ENCODE data around the gene GPR17. TPM values are rescaled to one million over a fixed set of nuclear protein-coding genes. Genes with fewer than 3 reads are reported as not detected.

The GPR17 gene
- total and polyA plus RNA-seq, 2 experiments from 2014 or later: 0.09 TPM; not detected in 1

DNA sequence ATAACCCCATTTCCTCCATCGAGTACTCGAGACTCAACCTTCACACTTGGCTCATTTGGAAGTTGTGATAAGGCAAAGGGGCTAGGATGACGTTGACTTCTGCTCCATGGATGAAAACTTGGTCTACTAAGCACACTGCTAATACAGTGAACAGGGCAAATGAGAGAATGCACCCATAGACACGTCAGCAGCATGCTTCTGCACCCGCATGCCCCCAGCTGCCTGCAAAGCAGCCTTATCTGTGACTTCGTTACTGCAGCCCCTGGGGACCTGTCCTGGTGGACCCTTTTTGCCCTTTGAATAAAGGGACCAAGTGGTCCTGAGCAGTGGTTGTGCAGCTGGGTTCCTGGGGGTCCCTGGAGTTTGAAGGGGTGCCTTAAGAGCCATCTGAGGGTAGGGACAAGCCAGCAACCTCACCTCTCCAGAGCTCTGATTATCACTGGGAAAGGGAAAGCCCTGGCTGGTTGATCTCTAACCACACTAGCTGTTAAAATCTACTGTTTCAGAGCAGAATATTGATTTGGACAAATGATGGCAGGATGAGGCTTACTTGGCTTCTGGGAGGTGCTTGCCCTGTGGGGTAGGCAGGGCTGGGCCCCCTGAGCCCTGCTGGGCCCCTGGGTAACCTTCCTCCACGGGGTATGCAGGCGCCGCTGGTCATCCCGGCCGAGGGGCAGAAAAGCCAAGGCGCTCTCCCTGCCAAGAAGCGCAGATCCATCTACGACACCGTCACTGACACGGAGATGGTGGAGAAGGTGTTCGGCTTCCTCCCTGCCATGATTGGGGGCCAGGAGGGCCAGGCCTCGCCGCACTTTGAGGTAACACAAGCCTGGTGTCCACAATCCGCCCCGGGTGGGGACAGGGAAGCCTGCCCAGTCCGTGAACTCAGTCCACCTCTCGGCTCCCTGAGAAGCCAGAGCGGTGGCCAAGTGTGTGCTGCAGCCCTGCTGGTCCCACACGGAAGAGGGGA lies 37.6 kb upstream of the GPR17 start:
- no peak overlapping the region for H3K4me3 ChIP-seq
- no peaks in the 10 kb centered on the region for H3K9me3 ChIP-seq (ENCODE audit: low read depth)
- H3K27me3 ChIP-seq: no peaks in the 10 kb centered on the region
- TF ChIP-seq CTCF (IDR thresholded peaks at IDR 0.05; ENCODE audit: low read depth, low read length): no peak
- H3K27ac ChIP-seq: no peak overlapping the region
- DNase-seq (ENCODE audit: low read depth in 1 of 2, low spot score in 1 of 2): no peak
- no peaks in the 10 kb centered on the region for H3K4me1 ChIP-seq (ENCODE audit: low read depth)
- H3K36me3 ChIP-seq: no peaks in the 10 kb centered on the region

- DNase-seq (ENCODE audit: low read depth in 1 of 2, low spot score in 1 of 2): no peak
- no peak for TF ChIP-seq CTCF (IDR thresholded peaks at IDR 0.05; ENCODE audit: low read depth, low read length)
These were observed 36.8 kb upstream of the GPR17 start for GRCh38 chr2:127609031-127609751.

GRCh38 chr2:127609818-127610217 lies 36.1 kb upstream of the GPR17 start:
- Histone ChIP-seq H3K27me3 (no peaks in the 10 kb centered on the region), H3K4me1 (ENCODE audit: low read depth) (no peaks in the 10 kb centered on the region), H3K4me3 (no peak overlapping the region), H3K27ac (no peak overlapping the region), H3K36me3 (no peaks in the 10 kb centered on the region), H3K9me3 (ENCODE audit: low read depth) (no peaks in the 10 kb centered on the region)
- no peak for TF ChIP-seq CTCF (IDR thresholded peaks at IDR 0.05; ENCODE audit: low read depth, low read length)
- no peak for DNase-seq (ENCODE audit: low read depth in 1 of 2, low spot score in 1 of 2)

More at GRCh38 chr2:127609031-127609751, 36.8 kb upstream of the GPR17 start:
- H3K4me1 ChIP-seq (ENCODE audit: low read depth): no peaks in the 10 kb centered on the region
- no peaks in the 10 kb centered on the region for H3K27me3 ChIP-seq
- H3K9me3 ChIP-seq (ENCODE audit: low read depth): no peaks in the 10 kb centered on the region
- H3K36me3 ChIP-seq: no peaks in the 10 kb centered on the region
- H3K27ac ChIP-seq: no peak overlapping the region
- no peak overlapping the region for H3K4me3 ChIP-seq

DNA sequence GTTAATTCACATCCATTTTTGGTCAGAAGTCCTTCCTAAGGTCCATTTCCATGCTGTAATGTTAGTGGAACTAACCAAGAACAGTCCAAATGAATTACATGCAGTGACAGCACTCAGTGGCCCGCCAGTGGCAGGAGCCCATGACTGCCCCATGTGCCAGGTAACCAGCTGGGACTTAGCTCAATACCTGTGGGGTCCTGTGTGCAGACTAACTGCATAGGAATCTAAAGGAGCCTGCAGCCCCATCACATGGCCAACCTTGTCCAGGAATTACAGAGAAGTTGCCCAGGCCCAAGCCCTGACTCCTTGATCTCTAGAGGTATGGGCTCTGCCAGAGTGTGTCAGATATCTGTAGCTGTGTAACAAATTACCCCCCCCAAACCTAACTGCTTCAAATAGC lies 35.4 kb upstream of the GPR17 start:
- TF ChIP-seq CTCF (IDR thresholded peaks at IDR 0.05; ENCODE audit: low read depth, low read length): no peak
- H3K27me3 ChIP-seq: no peaks in the 10 kb centered on the region
- H3K36me3 ChIP-seq: no peaks in the 10 kb centered on the region
- H3K27ac ChIP-seq: no peak overlapping the region
- H3K4me1 ChIP-seq (ENCODE audit: low read depth): no peaks in the 10 kb centered on the region
- DNase-seq (ENCODE audit: low read depth in 1 of 2, low spot score in 1 of 2): no peak
- H3K4me3 ChIP-seq: no peak overlapping the region
- no peaks in the 10 kb centered on the region for H3K9me3 ChIP-seq (ENCODE audit: low read depth)

DNA sequence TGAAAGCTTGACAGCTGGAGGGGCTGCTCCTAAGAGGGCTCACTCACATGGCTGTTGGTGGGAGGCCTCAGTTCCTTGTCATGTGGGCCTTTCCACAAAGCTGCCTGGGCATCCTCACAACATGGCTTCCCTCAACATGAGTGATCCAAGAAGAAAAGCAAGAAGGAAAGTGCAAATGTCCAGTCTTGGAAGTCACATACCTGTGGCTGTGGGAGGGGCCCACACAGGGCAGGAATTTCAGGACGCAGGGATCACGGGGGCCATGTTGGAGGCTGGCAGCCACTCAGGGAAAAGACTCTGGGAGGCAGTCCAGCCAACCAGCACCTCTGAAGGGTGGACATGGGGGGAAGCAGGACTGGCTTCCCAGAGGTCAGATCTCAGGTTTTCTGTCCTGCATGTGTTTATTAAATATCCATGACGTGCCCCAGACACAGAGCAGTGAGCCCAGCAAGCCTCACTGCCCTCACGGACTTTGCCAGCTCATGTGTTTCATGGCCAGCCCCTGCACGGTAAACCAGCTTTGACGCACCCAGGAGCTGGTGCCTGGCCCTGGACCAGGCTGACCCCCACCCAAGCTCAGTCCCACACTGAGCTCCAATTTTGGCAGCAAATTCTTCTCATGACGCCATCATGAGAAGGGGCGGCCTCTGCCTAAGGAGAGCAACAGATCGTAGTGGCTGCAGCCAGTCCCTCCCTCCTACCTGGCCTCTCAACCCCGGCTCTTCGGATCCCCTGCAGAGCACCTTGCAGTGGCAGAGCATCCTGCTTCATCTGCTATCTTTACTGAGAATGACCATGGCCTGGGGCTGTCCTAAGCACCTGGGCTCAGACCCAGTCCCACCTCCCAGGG lies 34.7 kb upstream of the GPR17 start:
- no peaks in the 10 kb centered on the region for H3K27me3 ChIP-seq
- no peak for TF ChIP-seq CTCF (IDR thresholded peaks at IDR 0.05; ENCODE audit: low read depth, low read length)
- no peak for DNase-seq (ENCODE audit: low read depth in 1 of 2, low spot score in 1 of 2)
- H3K4me1 ChIP-seq (ENCODE audit: low read depth): no peaks in the 10 kb centered on the region
- H3K9me3 ChIP-seq (ENCODE audit: low read depth): no peaks in the 10 kb centered on the region
- no peak overlapping the region for H3K4me3 ChIP-seq
- no peak overlapping the region for H3K27ac ChIP-seq
- no peaks in the 10 kb centered on the region for H3K36me3 ChIP-seq

Data from cardiac muscle cell (in vitro differentiated cells and primary cell).